Smooth muscle cell (in vitro differentiated cells): ENCODE measurements around the gene LDLRAD3. TPM values are rescaled to one million over a fixed set of nuclear protein-coding genes. Genes with fewer than 3 reads are reported as not detected.

Experiments used
- DNase-seq: peaks from one replicate; lab custom pipeline; 2025; ENCODE audit not compliant: unreplicated experiment; lab: John Stamatoyannopoulos, UW
- H2AFZ ChIP-seq: fragments of 200-600 bp; sonication (generic); 2 replicates; pipeline ENCODE4 v1.6.0; 2016; ENCODE audit warnings: antibody characterized with exemption, low read depth, mild to moderate bottlenecking
- H3F3A ChIP-seq: fragments of 200-600 bp; sonication (generic); 2 replicates; pipeline ENCODE4 v1.6.0; 2017; ENCODE audit warnings: antibody characterized with exemption, low read depth
- H3K27ac ChIP-seq: fragments of 200-600 bp; sonication (generic); 2 replicates; pipeline ENCODE4 v1.5.1; 2016; ENCODE audit warnings: low read depth, mild to moderate bottlenecking
- H3K27me3 ChIP-seq: fragments of 200-600 bp; sonication (generic); 2 replicates; pipeline ENCODE4 v1.6.1; 2016; ENCODE audit warnings: low read depth, mild to moderate bottlenecking
- H3K36me3 ChIP-seq: fragments of 200-600 bp; sonication (generic); 2 replicates; pipeline ENCODE4 v1.5.1; 2016; ENCODE audit warnings: low read depth
- H3K4me1 ChIP-seq: fragments of 200-600 bp; sonication (generic); 2 replicates; pipeline ENCODE4 v1.5.1; 2016; ENCODE audit warnings: low read depth
- H3K4me2 ChIP-seq: fragments of 200-600 bp; sonication (generic); 2 replicates; pipeline ENCODE4 v1.6.0; 2016; ENCODE audit warnings: mild to moderate bottlenecking
- H3K4me3 ChIP-seq: fragments of 200-600 bp; sonication (generic); 2 replicates; pipeline ENCODE4 v1.5.1; 2016; ENCODE audit warnings: mild to moderate bottlenecking
- H3K79me2 ChIP-seq: fragments of 200-600 bp; sonication (generic); 2 replicates; pipeline ENCODE4 v1.6.0; 2016; ENCODE audit warnings: low read depth, mild to moderate bottlenecking
- H3K9ac ChIP-seq: fragments of 200-600 bp; sonication (generic); 2 replicates; pipeline ENCODE4 v1.6.0; 2016; ENCODE audit warnings: low read depth
- H3K9me3 ChIP-seq: fragments of 200-600 bp; sonication (generic); replicated peaks from 2 replicates; pipeline ENCODE4 v1.5.1; 2016; ENCODE audit warnings: low read depth
- H4K20me1 ChIP-seq: fragments of 200-600 bp; sonication (generic); 2 replicates; pipeline ENCODE4 v1.6.0; 2016; ENCODE audit warnings: low read depth
- WGBS: methylation state at CpG from one replicate; pipeline ENCODE4 v1.1.7; 2016; ENCODE audit warnings: low lambda C conversion rate; 5-methylcytosine and 5-hydroxymethylcytosine counted together
- polyA plus RNA-seq: library from polyadenylated mRNA; unstranded; fragments of >200 nt; fragmentation: Nextera tagmentation; extraction: Ambion mirVana; gene quantifications from 2 replicates; pipeline ENCODE4 v1.2.1, GENCODE V29; 2016
- total RNA-seq: library from RNA; depleted of rRNA; stranded (reverse); fragments of >200 nt; gene quantifications from 2 replicates; pipeline ENCODE4 v1.2.3, GENCODE V29; 2014
- TF ChIP-seq, protein P1 (sequence below): fragments of 200-600 bp; sonication (generic); IDR thresholded peaks from 2 replicates; pipeline ENCODE4 v1.5.1; 2017; ENCODE audit warnings: borderline replicate concordance, mild to moderate bottlenecking, antibody characterized with exemption; ENCODE audit not compliant: insufficient read depth, poor library complexity, severe bottlenecking

Gene LDLRAD3
- total and polyA plus RNA-seq, 2 experiments from 2014 or later, result 6.1 to 10.0 TPM

DNA sequence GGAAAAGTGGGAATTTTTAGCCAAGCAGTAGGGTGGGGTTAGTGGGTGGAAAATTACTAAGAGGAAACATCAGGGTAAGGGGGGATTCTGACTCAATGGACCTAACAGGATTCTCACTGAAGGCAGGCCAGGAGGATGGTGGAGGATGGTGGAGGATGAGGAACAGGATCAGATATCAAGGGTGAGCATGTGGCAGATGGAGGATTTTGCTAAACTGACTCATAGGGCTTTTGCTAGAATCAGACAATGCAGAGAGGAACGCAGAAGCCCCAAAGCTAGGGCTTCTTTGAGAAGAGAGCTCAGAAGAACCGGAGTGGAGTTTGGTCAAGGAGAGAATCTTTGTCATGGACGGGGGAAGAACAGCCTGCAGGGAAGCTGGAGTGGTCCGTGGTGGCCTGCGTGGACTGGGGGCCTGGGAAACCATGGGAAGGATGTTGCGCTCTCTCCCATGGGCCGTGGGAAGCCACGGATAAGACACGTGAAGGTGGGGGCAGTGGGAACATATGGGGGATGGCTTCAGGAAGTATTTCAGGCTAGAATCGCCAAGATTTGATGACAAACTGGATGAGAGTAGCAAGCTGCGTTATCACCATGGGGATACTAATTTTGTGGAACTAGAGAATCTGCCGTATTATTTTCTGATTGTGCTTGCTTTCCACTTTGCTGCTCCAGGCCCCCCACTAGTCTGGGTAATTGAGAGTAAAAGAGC is 165.2 kb downstream of the LDLRAD3 start:
- H3K4me2 ChIP-seq, result peak overlapping the region; percentile 67
- H3K4me3 ChIP-seq, result no peak overlapping the region
- peak overlapping the region; percentile 44 for H3K27ac ChIP-seq
- no peaks in the 10 kb centered on the region for H4K20me1 ChIP-seq
- no peaks in the 10 kb centered on the region for H3K27me3 ChIP-seq
- WGBS, result 66% methylated on average over 12 of the region's 12 CpGs
- H3K9ac ChIP-seq, result no peak overlapping the region
- no peak overlapping the region for H2AFZ ChIP-seq
- H3K36me3 ChIP-seq, result no peaks in the 10 kb centered on the region
- DNase-seq, result no peak
- H3K79me2 ChIP-seq, result no peaks in the 10 kb centered on the region
- no peaks in the 10 kb centered on the region for H3F3A ChIP-seq
- TF ChIP-seq, protein P1, sequence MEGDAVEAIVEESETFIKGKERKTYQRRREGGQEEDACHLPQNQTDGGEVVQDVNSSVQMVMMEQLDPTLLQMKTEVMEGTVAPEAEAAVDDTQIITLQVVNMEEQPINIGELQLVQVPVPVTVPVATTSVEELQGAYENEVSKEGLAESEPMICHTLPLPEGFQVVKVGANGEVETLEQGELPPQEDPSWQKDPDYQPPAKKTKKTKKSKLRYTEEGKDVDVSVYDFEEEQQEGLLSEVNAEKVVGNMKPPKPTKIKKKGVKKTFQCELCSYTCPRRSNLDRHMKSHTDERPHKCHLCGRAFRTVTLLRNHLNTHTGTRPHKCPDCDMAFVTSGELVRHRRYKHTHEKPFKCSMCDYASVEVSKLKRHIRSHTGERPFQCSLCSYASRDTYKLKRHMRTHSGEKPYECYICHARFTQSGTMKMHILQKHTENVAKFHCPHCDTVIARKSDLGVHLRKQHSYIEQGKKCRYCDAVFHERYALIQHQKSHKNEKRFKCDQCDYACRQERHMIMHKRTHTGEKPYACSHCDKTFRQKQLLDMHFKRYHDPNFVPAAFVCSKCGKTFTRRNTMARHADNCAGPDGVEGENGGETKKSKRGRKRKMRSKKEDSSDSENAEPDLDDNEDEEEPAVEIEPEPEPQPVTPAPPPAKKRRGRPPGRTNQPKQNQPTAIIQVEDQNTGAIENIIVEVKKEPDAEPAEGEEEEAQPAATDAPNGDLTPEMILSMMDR, result no peak
- no peaks in the 10 kb centered on the region for H3K9me3 ChIP-seq
- H3K4me1 ChIP-seq, result peaks cover 45% of the 10 kb centered on the region

DNA sequence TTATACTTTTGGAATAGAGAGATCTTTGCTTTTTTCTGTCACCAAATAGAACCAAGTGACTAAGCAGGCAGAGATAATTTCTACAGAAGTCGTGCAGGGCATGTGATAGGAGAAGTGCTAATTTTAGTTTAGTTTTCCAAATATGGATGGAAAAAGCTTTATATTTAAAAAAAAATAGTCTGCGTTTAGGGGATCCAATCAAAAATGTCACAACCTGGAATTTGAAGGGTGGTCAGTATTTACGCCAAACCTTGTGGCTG is 165.7 kb downstream of the LDLRAD3 start:
- H3K4me3 ChIP-seq, result no peak overlapping the region
- peaks cover 41% of the 10 kb centered on the region for H3K4me1 ChIP-seq
- no peaks in the 10 kb centered on the region for H3K79me2 ChIP-seq
- peak overlapping the region; percentile 44 for H3K27ac ChIP-seq
- peak overlapping the region; percentile 67 for H3K4me2 ChIP-seq
- H3K9me3 ChIP-seq, result peaks cover under 1% of the 10 kb centered on the region
- TF ChIP-seq, protein P1, result no peak
- no peak overlapping the region for H2AFZ ChIP-seq
- H3F3A ChIP-seq, result no peaks in the 10 kb centered on the region
- no peaks in the 10 kb centered on the region for H3K36me3 ChIP-seq
- no peak for DNase-seq
- no peaks in the 10 kb centered on the region for H3K27me3 ChIP-seq
- 35% methylated on average over 3 of the region's 3 CpGs for WGBS
- H4K20me1 ChIP-seq, result no peaks in the 10 kb centered on the region
- H3K9ac ChIP-seq, result no peak overlapping the region

DNA sequence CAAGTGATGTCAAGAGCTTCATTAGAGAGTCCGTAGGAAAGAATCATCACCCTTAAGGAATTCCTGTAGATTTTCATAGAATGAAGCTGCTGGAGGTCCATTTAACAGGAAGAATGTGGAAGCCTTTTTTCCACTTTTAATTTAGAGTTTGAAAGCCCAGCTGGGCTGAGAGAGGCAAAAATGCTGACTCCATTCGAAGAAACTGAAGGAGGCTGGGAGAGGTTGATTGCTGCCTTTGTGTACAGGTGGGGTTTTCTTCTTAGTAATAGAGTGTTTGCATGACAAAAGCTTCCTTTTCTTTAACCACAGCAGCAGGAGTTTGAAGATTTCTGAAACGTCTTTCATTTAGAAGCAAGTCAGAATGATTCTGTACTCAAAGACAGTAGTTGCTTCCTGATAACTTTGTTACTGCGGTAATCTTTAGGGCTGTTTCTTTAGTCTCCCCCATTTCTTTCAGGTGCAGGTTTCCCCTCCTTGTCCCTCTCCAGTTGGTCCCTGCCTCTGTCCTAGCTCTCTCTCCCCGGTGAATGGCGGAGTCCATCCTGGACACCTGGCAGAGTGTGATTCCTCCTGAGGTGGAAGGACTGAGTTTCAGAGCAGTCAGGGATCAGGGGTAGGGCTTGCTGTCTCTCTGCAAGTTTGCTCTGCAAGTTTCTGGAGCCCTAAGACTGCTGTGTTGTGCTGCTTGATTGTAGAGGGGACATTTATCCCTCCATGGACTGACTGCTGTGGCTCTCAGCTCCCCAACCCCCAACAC is 166.2 kb downstream of the LDLRAD3 start:
- Histone ChIP-seq H3K4me1 (peaks cover 36% of the 10 kb centered on the region), H3K79me2 (no peaks in the 10 kb centered on the region), H3K4me2 (peak overlapping the region; percentile 37), H3K4me3 (no peak overlapping the region), H3K27me3 (no peaks in the 10 kb centered on the region), H3K9me3 (peaks cover 2% of the 10 kb centered on the region), H3K27ac (no peak overlapping the region), H3K36me3 (no peaks in the 10 kb centered on the region), H2AFZ (no peak overlapping the region), H3F3A (no peaks in the 10 kb centered on the region), H4K20me1 (no peaks in the 10 kb centered on the region), H3K9ac (no peak overlapping the region)
- no peak for DNase-seq
- 45% methylated on average over 6 of the region's 6 CpGs for WGBS
- TF ChIP-seq, protein P1, result no peak
